Smooth muscle cell (in vitro differentiated cells): ENCODE results near the gene CCDC102A. TPM values are rescaled to one million over a fixed set of nuclear protein-coding genes. Genes with fewer than 3 reads are reported as not detected.

Source experiments
- DNase-seq: peaks from one replicate; lab custom pipeline; 2025; ENCODE audit not compliant: unreplicated experiment; lab: John Stamatoyannopoulos, UW
- H2AFZ ChIP-seq: fragments of 200-600 bp; sonication (generic); 2 replicates; pipeline ENCODE4 v1.6.0; 2016; ENCODE audit warnings: antibody characterized with exemption, low read depth, mild to moderate bottlenecking
- H3F3A ChIP-seq: fragments of 200-600 bp; sonication (generic); 2 replicates; pipeline ENCODE4 v1.6.0; 2017; ENCODE audit warnings: antibody characterized with exemption, low read depth
- H3K27ac ChIP-seq: fragments of 200-600 bp; sonication (generic); 2 replicates; pipeline ENCODE4 v1.5.1; 2016; ENCODE audit warnings: low read depth, mild to moderate bottlenecking
- H3K27me3 ChIP-seq: fragments of 200-600 bp; sonication (generic); 2 replicates; pipeline ENCODE4 v1.6.1; 2016; ENCODE audit warnings: low read depth, mild to moderate bottlenecking
- H3K36me3 ChIP-seq: fragments of 200-600 bp; sonication (generic); 2 replicates; pipeline ENCODE4 v1.5.1; 2016; ENCODE audit warnings: low read depth
- H3K4me1 ChIP-seq: fragments of 200-600 bp; sonication (generic); 2 replicates; pipeline ENCODE4 v1.5.1; 2016; ENCODE audit warnings: low read depth
- H3K4me2 ChIP-seq: fragments of 200-600 bp; sonication (generic); 2 replicates; pipeline ENCODE4 v1.6.0; 2016; ENCODE audit warnings: mild to moderate bottlenecking
- H3K4me3 ChIP-seq: fragments of 200-600 bp; sonication (generic); 2 replicates; pipeline ENCODE4 v1.5.1; 2016; ENCODE audit warnings: mild to moderate bottlenecking
- H3K79me2 ChIP-seq: fragments of 200-600 bp; sonication (generic); 2 replicates; pipeline ENCODE4 v1.6.0; 2016; ENCODE audit warnings: low read depth, mild to moderate bottlenecking
- H3K9ac ChIP-seq: fragments of 200-600 bp; sonication (generic); 2 replicates; pipeline ENCODE4 v1.6.0; 2016; ENCODE audit warnings: low read depth
- H3K9me3 ChIP-seq: fragments of 200-600 bp; sonication (generic); replicated peaks from 2 replicates; pipeline ENCODE4 v1.5.1; 2016; ENCODE audit warnings: low read depth
- H4K20me1 ChIP-seq: fragments of 200-600 bp; sonication (generic); 2 replicates; pipeline ENCODE4 v1.6.0; 2016; ENCODE audit warnings: low read depth
- WGBS: methylation state at CpG from one replicate; pipeline ENCODE4 v1.1.7; 2016; ENCODE audit warnings: low lambda C conversion rate; 5-methylcytosine and 5-hydroxymethylcytosine counted together
- polyA plus RNA-seq: library from polyadenylated mRNA; unstranded; fragments of >200 nt; fragmentation: Nextera tagmentation; extraction: Ambion mirVana; gene quantifications from 2 replicates; pipeline ENCODE4 v1.2.1, GENCODE V29; 2016
- total RNA-seq: library from RNA; depleted of rRNA; stranded (reverse); fragments of >200 nt; gene quantifications from 2 replicates; pipeline ENCODE4 v1.2.3, GENCODE V29; 2014
- TF ChIP-seq, protein P1 (sequence below): fragments of 200-600 bp; sonication (generic); IDR thresholded peaks from 2 replicates; pipeline ENCODE4 v1.5.1; 2017; ENCODE audit warnings: borderline replicate concordance, mild to moderate bottlenecking, antibody characterized with exemption; ENCODE audit not compliant: insufficient read depth, poor library complexity, severe bottlenecking

The CCDC102A gene
- total and polyA plus RNA-seq, 2 experiments from 2014 or later, result 10.8 to 25.3 TPM

DNA sequence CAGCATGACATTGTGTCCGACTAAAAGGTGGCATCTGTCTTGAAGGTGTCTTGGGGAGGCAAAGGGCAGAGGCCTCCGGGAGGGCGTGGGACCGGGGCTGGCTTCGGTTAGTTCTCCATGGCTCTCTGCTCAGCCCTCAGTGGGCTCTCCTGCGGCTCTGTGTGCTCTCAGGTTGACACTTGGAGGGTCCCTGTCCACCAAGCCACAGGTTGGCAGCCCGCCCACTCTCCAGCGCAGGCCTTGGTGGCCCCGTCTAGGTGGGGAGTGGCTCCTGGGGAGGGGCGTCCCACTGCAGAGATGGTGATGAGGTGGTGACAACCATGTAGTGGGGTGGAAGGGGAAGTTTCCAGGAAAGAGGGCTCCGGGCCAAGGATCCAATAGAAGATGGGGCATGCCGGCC is 37.7 kb upstream of the CCDC102A start:
- H3K36me3 ChIP-seq, result no peaks in the 10 kb centered on the region
- H2AFZ ChIP-seq, result no peak overlapping the region
- DNase-seq, result no peak
- no peaks in the 10 kb centered on the region for H3K79me2 ChIP-seq
- H3K9ac ChIP-seq, result no peak overlapping the region
- H3K27ac ChIP-seq, result no peak overlapping the region
- no peak overlapping the region for H3K4me2 ChIP-seq
- TF ChIP-seq, protein P1, sequence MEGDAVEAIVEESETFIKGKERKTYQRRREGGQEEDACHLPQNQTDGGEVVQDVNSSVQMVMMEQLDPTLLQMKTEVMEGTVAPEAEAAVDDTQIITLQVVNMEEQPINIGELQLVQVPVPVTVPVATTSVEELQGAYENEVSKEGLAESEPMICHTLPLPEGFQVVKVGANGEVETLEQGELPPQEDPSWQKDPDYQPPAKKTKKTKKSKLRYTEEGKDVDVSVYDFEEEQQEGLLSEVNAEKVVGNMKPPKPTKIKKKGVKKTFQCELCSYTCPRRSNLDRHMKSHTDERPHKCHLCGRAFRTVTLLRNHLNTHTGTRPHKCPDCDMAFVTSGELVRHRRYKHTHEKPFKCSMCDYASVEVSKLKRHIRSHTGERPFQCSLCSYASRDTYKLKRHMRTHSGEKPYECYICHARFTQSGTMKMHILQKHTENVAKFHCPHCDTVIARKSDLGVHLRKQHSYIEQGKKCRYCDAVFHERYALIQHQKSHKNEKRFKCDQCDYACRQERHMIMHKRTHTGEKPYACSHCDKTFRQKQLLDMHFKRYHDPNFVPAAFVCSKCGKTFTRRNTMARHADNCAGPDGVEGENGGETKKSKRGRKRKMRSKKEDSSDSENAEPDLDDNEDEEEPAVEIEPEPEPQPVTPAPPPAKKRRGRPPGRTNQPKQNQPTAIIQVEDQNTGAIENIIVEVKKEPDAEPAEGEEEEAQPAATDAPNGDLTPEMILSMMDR, result no peak
- no peaks in the 10 kb centered on the region for H4K20me1 ChIP-seq
- H3K27me3 ChIP-seq, result no peaks in the 10 kb centered on the region
- WGBS, result 93% methylated on average over 12 of the region's 12 CpGs
- H3F3A ChIP-seq, result no peaks in the 10 kb centered on the region
- H3K4me3 ChIP-seq, result no peak overlapping the region
- H3K9me3 ChIP-seq, result no peaks in the 10 kb centered on the region
- no peaks in the 10 kb centered on the region for H3K4me1 ChIP-seq

DNA sequence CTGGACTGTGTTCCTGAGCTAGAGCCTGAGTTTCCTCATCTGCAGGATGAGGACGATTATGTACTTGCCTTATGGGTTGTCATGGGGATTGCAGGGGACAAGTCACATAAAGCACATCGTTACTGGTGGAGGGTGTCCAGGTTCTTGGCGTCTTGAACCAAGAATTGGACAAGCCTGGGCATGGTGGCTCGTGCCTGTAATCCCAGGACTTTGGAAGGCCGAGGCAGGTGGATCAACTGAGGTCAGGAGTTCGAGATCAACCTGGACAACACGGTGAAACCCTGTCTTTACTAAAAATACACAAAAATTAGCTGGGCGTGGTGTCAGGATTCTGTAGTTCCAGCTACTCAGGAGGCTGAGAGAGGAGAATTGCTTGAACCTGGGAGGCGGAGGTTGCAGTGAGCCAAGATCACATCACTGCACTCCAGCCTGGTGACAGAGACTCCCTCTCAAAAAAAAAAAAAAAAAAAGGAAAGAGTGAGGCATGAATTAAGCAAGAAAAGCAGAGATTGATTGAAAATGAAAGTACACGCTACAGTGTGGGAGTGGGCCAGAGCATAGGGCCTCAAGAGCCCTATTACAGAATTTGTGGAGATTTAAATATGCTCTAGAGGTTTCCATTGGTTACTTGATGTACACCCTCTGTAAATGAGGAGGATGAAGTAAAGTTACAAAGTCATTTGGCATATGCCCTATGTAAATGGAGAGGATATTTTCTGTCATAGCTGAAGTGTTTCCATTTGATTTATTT is 36.8 kb upstream of the CCDC102A start:
- Histone ChIP-seq H3K4me1 (no peaks in the 10 kb centered on the region), H3K4me2 (no peak overlapping the region), H3K9ac (no peak overlapping the region), H3K4me3 (no peak overlapping the region), H3K27ac (no peak overlapping the region), H3K27me3 (no peaks in the 10 kb centered on the region), H4K20me1 (no peaks in the 10 kb centered on the region), H2AFZ (no peak overlapping the region), H3K9me3 (no peaks in the 10 kb centered on the region), H3K79me2 (no peaks in the 10 kb centered on the region), H3F3A (no peaks in the 10 kb centered on the region), H3K36me3 (no peaks in the 10 kb centered on the region)
- TF ChIP-seq, protein P1, result no peak
- no peak for DNase-seq
- WGBS, result 86% methylated on average over 10 of the region's 10 CpGs

DNA sequence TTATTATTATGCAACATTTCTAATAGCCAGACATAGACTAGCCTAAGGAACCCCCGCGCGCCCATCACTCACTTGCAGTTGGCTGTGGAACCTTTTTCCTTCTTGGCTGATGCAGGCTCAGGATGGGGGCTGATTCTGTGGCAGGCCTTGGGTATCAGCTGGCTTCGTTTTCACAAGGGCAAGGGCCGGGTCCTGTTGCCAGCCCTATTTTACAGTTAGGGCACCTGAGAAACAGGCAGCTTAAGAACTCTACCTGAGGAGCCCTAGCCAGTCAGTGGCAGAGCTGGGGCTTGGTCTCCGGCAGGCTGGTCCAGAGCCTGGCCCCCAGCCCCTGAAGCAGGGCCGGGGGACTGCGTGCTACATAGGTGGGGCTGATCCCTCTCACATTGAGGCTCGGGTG is 34.7 kb upstream of the CCDC102A start:
- WGBS, result 94% methylated on average over 9 of the region's 9 CpGs

More for the DNA sequence above, 34.7 kb upstream of the CCDC102A start:
- DNase-seq, result no peak
- Histone ChIP-seq H3K4me1 (no peaks in the 10 kb centered on the region), H3K36me3 (no peaks in the 10 kb centered on the region), H3K9ac (no peak overlapping the region), H3F3A (no peaks in the 10 kb centered on the region), H3K27ac (no peak overlapping the region), H4K20me1 (no peaks in the 10 kb centered on the region), H3K4me2 (no peak overlapping the region), H3K79me2 (no peaks in the 10 kb centered on the region), H2AFZ (no peak overlapping the region), H3K27me3 (no peaks in the 10 kb centered on the region), H3K4me3 (no peak overlapping the region), H3K9me3 (no peaks in the 10 kb centered on the region)
- TF ChIP-seq, protein P1, result no peak
